HG03095 (cell line): ENCODE results near the gene RPRD1B.

Source experiments
- ATAC-seq: cut with Tn5 transposase; IDR thresholded peaks from one replicate; pipeline ENCODE4 v1.9.1; 2021; ENCODE audit warnings: moderate library complexity; ENCODE audit not compliant: unreplicated experiment

RPRD1B gene

GRCh38 chr20:38067717-38068365, 34.3 kb downstream of the RPRD1B start:
- no peak for ATAC-seq

DNA sequence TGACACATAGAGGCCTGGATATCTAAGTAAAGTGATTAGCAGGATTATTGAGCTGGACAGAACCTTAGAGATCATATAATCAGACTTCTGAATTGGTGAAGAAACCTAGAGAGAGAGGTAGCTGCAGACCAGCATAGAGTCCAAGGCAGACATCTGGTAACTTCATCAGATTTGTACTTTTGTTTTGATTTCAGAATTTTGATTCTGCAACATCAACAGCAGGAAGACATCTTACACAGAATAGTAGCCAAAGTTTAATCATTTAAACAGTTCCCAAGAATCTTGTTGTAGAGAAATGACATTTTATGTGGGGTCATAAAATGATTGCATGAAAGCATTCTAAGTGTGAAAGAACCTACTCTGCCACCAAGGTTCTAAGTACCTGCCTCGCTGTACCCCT, 39.4 kb downstream of the RPRD1B start:
- no peak for ATAC-seq

- ATAC-seq: no peak
These were observed 39.9 kb downstream of the RPRD1B start for GRCh38 chr20:38073307-38074071.

- no peak for ATAC-seq
These were observed 41.8 kb downstream of the RPRD1B start for GRCh38 chr20:38075161-38075998.

DNA sequence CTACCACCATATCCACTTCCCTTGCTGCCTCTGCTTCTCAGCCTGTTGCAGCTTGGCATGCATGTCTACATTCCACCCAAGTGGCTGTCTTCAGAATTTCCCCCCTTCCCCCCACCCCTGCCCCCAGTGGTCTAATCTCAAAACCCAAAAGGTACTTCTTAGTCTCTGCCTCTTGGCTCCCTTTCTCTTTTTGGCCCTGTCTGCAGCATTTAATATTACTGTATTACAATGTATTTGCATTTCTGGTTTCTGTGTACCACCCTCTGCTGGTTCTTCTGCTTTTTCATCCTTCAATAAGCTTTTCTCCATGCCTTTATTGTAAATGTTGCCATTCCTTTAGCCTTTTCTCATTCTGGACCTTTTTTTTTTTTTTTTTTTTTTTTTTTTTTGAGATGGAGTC, 43.0 kb downstream of the RPRD1B start:
- ATAC-seq: no peak

DNA sequence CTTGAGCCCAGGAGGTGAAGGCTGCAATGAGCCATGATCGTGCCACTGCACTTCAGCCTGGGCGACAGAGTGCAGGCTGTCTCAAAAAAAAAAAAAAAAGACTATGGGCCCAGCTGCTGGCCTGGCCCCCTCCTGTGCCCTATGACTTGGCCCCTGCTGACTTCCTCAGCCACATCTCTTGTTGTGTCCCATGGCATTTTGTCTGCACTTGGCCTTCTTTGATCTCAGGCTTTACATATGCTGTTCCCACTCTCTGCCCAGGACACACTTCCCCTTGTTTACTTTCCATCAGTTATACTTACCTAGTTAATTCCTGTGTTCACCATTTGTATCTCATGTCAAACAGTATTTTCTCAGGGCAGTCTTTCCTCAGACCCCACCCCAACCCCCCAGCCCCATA, 44.5 kb downstream of the RPRD1B start:
- no peak for ATAC-seq

GRCh38 chr20:38079353-38079752, 45.8 kb downstream of the RPRD1B start:
- no peak for ATAC-seq

- ATAC-seq: no peak
These were observed 48.0 kb downstream of the RPRD1B start for GRCh38 chr20:38081575-38081974.

DNA sequence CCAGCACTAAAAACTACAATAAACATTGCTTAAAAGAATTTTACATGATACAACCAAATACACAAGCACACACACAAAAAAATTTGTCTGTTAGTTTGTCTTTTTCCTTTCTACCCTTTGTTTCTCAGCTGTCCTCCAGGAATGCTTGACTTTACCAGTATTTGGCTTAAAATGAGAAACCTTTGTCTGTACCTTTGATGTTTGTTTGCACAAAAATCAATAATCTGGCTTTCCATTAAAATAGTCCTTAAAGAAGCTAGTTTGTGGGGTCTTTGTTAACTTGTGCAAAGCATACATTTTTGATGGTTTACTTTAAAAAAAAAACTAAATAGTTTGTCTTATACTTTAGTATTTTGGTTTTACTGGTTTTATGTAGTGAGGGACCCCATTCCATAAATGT, 49.3 kb downstream of the RPRD1B start:
- no peak for ATAC-seq

- no peak for ATAC-seq
These were observed 49.9 kb downstream of the RPRD1B start for GRCh38 chr20:38083338-38084048.

DNA sequence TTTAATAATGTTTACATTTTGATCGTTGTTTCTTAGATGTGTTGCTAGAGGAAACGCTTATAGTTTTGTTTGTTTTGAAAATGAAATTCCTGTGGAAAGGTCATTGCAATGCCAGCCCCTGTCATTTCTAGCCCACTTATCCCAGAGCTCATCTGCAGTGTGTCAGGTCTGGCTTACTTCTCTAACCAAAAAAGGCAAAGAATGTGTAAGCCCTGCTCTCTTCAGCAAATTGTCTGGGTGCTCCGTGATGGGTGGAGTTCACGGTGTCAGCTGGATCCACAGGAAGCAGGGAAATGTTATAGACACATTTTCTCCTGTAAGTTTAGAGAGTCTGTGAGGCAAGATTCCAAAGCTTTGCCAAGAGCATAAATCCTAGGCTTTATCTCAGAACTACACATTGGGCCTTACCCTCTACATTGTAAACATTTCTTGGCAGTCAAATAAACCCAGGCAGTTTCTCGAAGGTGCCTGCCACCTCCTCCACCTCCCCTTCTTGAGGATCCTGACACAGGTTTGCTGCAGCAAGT, 50.9 kb downstream of the RPRD1B start:
- ATAC-seq: no peak

GRCh38 chr20:38085026-38085425, 51.5 kb downstream of the RPRD1B start:
- no peak for ATAC-seq

DNA sequence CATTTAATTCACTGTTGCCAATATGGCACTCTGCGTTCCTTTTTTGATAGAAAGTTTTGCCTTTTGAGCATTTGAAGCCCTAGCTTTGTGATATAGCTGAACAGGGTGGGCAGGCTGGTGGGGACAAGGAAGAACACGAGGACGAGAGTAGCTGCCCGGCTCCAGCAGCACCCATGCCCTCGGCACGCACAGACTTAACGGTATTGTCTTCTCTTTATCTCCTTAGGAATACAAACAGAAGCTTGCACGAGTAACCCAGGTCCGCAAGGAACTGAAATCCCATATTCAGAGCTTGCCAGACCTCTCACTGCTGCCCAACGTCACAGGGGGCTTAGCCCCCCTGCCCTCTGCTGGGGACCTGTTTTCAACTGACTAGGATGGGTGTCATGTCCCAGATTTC, 56.0 kb downstream of the RPRD1B start:
- ATAC-seq: no peak

GRCh38 chr20:38090061-38090460, 56.5 kb downstream of the RPRD1B start:
- ATAC-seq: no peak

- no peak for ATAC-seq
These were observed 58.1 kb downstream of the RPRD1B start for GRCh38 chr20:38091441-38092216.

DNA sequence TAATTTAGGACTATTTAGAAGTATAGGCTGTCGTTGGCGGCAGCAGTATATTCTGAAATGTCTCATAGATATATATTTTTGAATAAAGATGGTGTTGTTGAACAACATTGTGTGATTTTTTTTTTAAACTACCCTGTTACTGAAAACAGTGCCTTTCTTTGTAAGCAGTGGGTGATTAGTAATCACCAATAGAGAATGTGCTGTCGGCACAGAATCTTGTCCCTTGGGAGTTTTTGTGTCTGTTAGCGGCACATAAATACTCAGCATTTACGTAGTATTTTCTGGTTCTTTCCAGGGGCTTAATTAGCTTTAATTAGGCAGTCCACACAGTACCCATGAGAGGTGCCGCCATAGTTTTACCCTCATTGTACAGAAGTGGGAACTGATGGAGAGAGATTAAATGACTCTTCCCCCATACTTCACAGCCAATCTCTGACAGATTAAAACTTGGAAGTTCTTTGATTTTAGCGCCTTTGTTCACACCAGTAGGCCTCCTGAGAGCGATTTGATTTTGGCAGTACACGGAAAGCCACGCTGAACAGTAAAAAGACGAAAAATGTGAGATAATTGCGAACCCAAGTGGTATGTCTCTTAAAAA, 58.8 kb downstream of the RPRD1B start:
- ATAC-seq: no peak

DNA sequence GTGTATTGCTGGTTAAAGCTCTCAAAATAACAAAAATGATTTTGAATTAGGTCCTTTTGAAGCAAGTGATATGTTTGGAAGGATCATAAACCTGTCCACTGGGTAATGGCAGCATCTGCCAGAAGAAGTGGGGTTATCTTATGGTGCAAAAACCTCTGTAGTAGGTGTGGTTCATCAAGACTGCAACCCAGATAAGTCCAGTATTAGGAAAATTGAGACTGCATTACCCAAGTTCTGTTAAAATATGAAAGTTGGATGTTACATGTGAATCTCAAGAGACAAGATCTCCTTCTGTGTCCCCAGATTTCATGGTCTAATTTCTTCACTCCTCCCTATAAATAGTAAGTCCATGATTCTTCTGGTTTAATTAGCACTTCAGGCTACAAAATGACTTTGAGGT, 59.4 kb downstream of the RPRD1B start:
- ATAC-seq: no peak

DNA sequence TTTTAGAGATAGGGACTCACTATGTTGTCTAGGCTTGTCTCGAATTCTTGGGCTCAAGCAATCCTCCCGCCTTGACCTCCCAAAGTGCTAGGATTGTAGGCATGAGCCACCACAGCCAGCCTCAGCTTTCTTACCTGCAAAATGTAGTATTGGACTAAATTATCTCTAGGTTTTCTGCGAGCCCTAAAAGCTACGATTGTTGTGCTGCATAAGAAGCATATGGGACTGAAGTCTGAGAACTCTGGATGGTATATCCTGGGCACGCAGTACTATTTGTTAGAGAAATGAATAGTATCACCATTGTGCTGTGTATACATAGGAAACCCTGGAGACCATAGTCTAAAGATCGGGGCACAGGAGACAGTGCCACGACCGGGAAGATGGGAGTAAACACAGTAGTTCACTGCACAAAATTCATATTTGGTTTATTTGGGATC, 60.1 kb downstream of the RPRD1B start:
- ATAC-seq: no peak

GRCh38 chr20:38094373-38094891, 60.9 kb downstream of the RPRD1B start:
- peak; percentile 56 for ATAC-seq
